Measurements from ENCODE around the gene DOCK1.

The DOCK1 gene

DNA sequence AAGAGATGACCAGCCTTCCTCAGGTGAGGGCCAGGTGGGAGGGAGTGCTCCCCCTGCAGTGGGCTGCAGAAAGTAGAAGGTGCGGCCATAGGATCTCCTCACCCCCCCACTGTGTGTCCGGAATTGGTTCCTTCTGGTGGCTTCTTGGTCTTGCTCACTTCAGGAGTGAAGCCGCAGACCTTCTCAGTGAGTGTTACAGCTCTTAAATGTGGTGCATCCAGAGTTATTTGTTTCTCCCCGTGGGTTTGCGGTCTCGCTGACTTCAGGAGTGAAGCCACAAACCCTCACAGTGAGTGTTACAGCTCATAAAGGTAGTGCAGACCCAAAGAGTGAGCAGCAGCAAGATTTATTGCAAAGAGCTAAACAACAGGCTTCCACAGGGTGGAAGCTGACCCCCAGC is 553.6 kb downstream of the DOCK1 start:
- DNase-seq (ENCODE audit: low read depth in 2 of 2): no peak

GRCh38 chr10:127459918-127460317 is 554.7 kb downstream of the DOCK1 start:
- DNase-seq (ENCODE audit: low read depth in 2 of 2): no peak

DNA sequence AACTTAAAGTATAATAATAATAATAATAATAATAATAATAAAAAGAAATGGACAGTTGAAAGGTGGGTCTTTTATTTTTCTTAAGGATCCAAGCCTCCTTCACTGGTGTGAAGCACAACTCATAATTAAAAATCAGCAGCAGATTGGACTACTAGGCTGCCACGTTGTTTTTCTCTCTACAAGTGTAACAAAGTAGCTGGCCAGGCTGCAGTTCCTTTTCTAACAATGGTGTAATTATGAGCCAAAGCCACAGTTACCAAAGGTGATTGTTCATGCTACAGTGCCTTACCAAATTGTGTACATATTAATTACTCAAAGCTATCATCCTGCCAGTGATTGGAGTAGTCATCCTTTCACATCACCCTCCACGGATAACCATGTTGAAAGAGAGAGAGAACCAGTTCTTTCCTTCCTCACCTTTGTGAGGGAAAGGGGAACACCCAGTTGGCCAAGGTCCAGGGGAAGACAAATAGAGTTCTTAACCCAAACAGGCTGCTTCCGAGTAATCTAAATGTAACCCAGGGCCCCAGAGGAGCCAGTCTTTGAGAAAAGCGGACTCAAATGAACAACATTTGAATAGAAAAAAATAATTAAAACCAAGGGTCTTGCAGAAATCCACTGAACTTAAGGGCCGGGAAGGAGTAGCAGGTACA is 557.5 kb downstream of the DOCK1 start:
- no peak for DNase-seq (ENCODE audit: low read depth in 2 of 2)

DNA sequence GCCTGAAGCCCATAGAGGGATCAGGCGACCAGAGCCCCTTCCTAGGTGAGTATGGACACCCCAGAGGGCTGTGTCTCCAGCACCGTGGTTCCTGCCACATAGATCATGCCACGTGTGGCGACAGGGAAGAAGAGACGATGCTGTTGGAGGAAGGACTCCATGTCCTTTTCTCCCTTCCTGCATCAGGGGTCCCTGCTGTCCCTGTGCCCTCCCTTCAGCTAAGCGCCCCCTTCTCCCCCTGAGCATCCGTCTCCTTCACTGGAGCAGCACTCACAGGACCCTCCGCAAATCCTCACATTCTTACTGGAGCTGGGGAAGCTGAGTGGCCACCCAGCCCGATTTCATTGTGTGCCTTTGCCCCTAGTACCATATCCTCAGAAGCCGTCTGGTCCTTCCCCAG is 558.3 kb downstream of the DOCK1 start:
- no peak for DNase-seq (ENCODE audit: low read depth in 2 of 2)

DNA sequence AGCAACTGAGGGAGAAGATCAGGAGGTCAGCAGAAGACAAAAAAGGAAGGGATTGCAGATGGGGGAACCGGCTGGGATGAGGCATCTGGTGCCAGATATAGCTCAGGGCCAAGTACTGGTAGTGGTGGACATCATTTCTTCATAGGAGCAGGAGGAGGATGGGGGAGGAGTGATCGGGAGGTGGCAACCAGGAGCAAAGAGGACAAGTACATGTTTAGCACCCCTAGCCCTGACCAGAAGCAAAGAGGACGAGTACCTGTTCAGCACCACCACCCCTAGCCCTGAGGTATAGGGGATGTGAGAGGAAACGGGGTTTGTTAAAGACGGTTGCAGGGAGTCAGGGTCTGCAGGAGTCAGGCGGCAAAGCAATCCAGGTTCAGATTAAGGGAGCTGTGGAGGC is 559.3 kb downstream of the DOCK1 start:
- no peak for DNase-seq (ENCODE audit: low read depth in 2 of 2)

- DNase-seq (ENCODE audit: low read depth in 2 of 2): no peak
These were observed 562.6 kb downstream of the DOCK1 start for GRCh38 chr10:127467811-127468210.

- no peak for DNase-seq (ENCODE audit: low read depth in 2 of 2)
These were observed 563.4 kb downstream of the DOCK1 start for GRCh38 chr10:127468632-127469031.

DNA sequence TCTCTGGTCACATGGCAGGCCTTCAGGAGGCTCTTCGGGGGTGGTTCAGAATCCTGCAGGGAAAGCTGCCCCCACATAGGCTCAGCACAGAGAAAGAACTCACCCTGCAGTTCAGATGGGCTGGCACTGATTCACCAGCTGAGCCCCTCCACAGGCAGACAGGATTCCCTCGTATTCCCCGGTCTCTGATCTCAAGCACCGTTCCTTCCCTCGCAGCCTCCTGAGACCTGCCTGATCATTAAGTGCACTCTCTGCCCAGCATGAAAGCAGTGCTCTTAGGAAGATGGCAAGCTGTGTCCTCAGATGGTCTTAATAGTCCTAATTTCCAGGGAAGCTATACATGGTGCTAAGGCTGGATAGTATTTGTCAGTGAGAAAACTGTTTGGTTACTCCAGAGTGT is 565.7 kb downstream of the DOCK1 start:
- DNase-seq (ENCODE audit: low read depth in 2 of 2): no peak

GRCh38 chr10:127472976-127473375 is 567.7 kb downstream of the DOCK1 start:
- no peak for DNase-seq (ENCODE audit: low read depth in 2 of 2)

- DNase-seq (ENCODE audit: low read depth in 2 of 2): no peak
These were observed 569.3 kb downstream of the DOCK1 start for GRCh38 chr10:127474501-127474900.

DNA sequence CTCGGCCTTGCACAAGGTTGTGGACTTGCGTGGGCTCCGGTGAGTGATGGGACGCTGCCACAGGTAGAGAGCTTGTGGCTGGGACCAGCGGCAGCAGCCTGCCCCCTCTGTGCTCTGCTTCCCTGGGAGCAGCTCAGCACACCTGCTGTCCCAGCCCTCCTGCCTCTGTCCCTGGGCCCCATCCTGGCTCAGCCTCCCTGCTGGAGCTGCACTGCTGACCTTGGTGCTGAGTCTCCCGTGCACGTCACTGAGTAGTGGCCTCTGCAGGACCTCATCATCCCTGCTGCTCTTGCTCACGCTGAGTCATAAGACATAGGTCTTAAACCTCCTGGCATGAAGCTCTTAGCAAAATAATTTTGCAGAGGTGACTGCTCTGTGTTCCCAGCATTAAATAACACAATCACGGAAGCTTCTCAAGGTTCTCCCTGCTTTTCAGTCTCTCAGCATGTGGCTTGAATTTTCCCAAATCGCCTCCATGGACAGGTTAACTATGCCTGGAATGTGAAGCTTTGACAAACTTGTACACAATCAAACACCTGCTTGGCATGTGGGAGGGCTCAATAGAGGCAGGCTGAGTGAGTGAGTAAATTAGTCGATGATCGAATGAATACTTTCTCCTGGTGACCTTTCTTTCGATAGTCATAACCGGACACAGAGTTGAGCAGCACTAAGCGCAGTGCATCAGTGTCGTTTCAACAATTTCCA is 580.1 kb downstream of the DOCK1 start:
- DNase-seq (ENCODE audit: low read depth in 2 of 2): no peak

- DNase-seq (ENCODE audit: low read depth in 2 of 2): no peak
These were observed 581.1 kb downstream of the DOCK1 start for GRCh38 chr10:127486355-127486754.

DNA sequence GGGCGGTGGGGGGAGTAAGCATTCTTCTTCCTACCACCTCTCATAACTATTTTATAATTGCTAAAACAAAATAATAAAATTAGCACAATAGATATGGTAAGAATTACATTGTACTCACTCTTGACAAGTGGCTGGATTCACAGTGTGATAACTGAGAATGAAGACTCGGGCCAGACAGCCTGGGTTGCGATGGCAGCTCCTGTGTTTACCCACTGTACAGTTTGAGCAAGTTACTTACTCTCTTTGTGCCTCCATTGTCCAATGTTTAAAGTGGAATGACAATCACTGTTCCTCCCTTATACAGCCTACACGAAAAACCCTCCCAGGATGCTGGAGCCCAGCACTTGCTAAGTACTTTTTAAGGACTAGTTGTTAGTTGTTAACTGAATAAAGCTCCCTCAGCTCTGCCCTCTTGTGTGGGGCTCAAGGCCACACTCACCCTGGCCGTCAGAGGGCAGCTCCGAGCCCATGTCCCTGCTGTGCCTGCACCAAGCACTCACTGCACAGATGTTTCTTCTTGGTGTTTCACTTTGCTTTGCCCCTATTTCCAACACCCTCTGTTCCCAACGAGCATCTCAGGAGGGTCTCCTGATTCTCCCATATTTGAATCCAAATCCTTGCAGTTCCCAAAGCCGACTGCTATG is 587.5 kb downstream of the DOCK1 start:
- DNase-seq (ENCODE audit: low read depth in 2 of 2): no peak

- no peak for DNase-seq (ENCODE audit: low read depth in 2 of 2)
These were observed 590.8 kb downstream of the DOCK1 start for GRCh38 chr10:127496035-127496434.

DNA sequence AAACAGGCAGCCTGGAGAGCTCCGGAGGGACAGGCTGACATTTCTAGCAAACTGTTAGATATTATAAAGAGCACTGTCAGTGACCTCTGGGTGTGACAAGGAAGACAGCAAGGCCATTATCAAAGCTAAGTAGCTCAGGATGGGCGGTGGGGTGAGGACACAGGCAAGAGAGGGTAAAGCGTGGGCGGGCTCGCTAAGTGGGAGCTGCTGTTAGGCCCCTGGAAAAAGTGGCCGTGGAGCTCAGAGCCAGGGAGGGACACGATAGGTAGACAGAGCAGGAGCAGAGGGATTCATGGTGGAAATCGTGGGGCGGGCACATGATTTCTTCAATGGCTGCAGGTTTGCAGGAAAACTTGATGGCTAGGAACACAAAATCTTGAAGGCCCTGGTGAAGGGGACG is 592.5 kb downstream of the DOCK1 start:
- DNase-seq (ENCODE audit: low read depth in 2 of 2): no peak

- no peak for DNase-seq (ENCODE audit: low read depth in 2 of 2)
These were observed 592.9 kb downstream of the DOCK1 start for GRCh38 chr10:127498087-127498486.

GRCh38 chr10:127500127-127500526 is 594.9 kb downstream of the DOCK1 start:
- no peak for DNase-seq (ENCODE audit: low read depth in 2 of 2)
